Stimulated activated CD8-positive, alpha-beta memory T cell treated with anti-CD3 and anti-CD28 coated beads, Interleukin-15, amount 100 ng/mL, for 4 hours (primary cell): ENCODE measurements around the gene CNPY1.
"Not testable (repeated sequence)": the region's sequence is repeated elsewhere in the genome, so short reads cannot be mapped to it uniquely, and the experiment has no call there.

Source experiments
- DNase-seq, 2 donors: peaks; one replicate each; pipeline ENCODE4 v3.0.0-alpha.2; 2020; ENCODE audit warnings: low read depth in 2 of 2

CNPY1 gene

DNA sequence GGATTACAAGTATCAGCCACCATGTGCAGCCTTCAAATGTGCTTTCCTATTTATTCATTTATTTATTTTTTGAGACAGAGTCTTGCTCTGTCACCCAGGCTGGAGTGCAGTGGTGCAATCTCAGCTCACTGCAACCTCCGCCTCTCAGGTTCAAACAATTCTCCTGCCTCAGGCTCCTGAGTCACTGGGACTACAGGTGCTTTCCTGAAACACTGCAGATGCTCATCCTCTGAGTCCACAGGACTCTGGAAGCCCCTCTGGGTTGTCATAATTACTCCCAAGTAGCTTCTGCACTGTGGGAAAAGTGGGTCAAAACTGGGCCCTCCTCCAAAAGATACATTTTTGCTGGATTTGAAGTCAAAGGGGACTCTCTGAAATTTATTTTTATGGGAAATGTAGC is at the start of gene CNPY1:
Gene CNPY1 (minus strand): TSS at position 111 of the 400 bp plus-strand sequence. CDS start 630 bp downstream, outside the sequence.
- not testable (repeated sequence) for DNase-seq

DNA sequence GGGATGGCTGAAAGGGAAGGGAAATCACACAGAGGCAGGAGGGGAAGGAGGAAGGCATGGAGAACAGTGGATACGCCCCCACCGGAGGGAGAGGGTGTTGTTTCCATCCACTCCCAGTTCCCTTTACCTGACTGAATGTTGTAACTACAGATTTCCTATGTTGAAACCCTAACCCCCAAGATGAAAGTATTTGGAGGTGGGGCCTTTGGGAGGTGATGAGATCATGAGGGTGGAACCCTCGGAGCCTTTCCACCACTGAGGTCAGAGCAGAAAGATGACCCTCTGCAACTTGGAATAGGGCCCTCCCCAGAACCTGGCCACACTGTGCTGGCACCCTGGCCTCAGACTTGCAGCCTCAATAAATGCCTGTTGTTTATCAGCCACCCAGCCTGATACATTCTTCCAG is 48.6 kb upstream of the CNPY1 start:
- no peak for DNase-seq

DNA sequence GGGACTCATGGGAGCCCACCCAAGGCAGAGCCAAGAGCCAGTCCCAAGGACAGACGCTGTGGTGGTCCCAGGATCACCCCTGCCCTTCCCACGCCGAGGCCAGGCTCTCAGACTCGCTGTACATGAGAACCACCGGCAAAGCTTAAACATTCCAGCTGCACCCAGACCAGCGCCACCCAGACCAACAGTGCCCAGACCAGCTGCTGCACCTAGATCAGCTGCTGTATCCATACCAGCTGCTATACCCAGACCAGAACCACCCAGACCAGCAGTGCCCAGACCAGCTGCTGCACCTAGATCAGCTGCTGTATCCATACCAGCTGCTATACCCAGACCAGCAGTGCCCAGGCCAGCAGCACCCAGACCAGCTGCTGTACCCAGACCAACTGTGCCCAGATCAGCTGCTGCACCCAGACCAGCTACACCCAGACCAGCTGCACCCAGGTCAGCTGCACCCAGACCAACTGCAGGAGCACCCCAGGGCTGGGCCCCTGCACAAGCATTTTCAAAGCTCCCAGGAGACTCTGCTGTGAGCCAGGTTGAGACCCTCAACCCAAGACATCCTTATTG is 47.9 kb upstream of the CNPY1 start:
- no peak for DNase-seq

DNA sequence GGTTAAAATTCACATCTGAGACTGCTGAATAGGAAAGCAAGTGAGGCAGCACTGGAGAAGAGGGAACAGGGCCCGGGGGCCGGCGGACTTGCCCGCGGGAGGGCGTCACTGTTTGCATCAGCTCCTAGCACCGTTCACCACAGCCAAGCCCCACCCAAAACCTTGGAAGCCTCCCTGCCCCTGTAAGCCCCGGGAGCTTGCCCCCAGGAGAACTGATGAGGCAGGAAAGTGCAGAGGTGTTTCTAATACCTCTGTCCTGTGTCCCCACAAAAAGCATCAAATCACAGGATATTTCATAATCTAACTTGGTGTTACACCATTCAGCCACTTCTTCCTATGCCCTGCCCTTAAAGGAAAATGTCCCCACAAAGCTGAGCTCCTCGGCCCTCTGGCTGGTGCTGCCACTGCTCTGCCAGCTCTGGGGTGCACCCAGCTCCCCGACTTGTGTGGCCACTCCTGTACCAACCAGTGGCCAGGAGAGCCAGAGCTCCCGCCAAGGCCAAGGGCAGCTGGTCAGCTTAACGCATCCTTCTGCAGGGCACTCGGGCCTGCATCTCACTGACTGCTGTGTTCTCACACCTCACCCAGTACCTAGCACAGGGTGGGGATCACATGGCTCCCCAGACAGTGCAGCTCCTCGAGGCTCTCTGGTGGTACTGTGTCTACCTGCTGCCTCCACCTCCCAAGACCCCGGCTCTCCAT is 47.3 kb upstream of the CNPY1 start:
- DNase-seq, result no peak

DNA sequence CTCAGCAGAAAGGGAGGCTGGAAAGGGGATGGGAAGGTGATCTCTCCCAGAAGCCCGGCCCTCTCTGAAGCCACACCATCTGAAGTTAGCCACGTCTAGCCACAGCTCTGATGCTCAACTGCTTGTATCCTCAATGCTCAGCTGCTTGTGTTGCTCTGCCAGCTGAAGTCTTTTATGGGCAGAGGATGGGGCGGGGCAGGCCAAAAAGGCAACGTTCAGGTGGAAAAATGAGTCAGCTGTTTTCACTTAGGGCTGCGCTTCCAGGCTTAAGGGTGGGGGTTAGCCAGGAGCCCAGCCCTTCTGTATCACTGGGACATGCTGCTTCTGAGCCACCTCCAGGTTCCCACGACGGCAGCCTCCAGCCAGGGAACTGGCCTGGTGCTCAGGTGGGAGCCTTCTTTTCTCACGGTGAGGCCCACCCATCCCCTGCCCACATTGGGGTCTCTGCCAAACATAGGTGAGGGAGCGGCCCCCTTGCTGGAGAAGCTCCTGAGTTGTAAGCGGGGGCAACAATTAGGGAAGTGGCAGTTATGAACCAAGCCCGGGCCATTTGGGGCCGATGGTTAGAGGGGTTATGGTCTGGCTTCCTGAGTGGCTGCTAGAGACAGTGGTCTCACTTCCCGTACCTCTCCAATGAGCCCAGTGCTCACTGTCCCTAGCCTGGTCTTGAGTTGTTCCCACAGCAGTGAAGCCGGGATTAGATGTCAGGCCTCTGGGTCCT is 44.9 kb upstream of the CNPY1 start:
- DNase-seq, result no peak

DNA sequence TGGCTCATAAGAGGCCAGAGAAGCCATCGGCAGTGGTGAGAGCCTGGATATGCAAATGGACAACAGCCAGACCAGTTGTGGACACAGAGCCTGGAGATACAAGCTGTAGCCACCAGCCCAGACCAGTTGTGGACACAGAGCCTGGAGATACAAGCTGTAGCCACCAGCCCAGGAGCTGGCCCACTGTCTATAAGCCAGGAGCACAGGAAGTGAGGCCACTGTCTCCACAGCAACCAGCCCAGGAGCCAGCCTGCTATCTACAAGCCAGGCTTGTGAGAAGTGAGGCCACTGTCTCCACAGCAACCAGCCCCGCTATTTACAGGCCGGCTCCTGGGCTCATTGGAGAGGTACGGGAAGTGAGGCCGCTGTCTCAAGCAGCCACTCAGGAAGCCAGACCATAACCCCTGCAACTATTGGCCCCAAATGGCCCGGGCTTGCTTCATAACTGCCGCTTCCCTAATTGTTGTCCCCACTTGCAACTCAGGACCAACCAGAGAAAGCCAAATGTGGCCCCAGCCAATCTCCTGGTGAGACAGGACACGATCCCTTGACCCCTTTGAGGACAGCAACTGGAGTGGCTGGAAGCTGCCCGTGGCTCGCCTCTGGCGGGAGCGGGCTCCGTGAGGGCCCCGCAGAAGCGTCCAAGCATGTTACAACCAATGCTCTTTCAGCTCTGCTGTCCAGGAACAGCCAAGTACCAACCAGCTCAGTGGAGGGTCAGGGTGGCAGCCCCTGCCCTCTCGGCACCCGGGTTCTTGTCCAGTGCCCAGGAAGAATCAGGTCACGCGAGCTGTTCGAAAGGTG is 44.1 kb upstream of the CNPY1 start:
- DNase-seq, result no peak

DNA sequence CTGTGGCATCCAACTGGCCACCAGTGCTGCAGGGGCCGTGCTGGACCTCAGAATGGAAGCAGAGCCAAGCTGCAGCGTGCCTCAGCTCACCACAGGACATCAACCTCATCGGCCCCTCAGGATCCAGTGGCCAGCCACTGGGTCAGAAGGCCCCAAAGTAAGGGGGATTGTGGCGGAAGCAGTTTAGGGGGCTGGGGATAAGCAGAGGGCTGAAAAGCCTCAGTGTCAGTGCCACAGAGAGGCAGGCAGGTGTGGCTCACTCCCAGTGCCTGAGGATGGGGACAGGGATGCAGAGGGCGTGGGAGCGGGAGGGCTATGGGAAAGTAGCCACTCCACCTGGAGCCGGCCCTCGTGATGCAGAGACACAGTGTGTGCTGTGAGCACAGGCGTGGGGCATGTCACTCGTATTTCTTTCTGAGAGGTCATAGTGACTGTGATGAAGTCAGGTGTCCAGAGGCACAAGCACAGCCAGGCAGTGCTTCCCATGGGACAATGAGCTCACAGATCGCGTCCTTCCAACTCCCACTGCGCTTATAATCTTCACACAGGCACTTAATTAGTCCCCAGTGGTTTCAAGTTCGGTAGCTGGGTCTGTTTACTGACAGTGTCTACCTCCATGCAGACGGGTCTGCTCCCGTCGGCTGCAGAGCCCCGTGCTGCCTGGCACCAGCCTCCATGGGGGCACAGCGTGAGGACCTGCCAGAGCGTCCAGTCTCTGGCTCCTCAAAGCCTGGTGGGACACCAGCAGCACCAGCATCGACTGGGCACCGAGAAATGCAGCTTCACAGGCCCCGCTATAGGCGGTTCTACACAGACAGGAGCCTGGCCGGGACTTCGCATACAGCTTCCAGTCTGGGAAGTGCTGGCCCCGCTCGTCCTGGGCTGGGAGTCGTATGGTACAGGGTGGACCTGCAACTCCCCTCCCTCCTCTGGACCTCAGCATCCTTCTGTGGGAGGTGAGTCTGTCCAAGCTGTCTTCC is 42.9 kb upstream of the CNPY1 start:
- no peak for DNase-seq

DNA sequence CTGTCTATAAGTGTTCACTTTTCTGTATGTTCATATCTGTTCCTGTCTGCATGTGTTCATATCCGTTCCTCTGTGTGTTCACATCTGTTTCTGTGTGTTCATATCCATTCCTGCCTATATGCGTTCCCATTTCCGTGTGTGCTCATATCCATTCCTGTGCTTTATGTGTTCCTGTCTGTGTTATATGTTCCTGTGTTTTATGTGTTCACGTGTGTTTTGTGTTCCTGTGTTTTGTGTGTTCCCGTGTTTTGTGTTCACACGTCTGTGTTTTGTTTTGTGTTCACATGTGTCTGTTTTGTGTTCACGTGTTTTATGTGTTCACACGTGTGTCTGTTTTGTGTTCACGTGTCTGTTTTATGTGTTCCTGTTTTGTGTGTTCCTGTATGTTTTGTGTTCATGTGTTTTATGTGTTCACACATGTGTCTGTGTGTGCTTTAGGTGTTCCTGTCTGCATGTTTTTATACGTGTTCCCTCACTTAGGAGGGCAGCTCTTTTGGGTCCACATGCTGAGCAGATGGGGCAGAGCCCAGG is 42.2 kb upstream of the CNPY1 start:
- DNase-seq, result no peak

DNA sequence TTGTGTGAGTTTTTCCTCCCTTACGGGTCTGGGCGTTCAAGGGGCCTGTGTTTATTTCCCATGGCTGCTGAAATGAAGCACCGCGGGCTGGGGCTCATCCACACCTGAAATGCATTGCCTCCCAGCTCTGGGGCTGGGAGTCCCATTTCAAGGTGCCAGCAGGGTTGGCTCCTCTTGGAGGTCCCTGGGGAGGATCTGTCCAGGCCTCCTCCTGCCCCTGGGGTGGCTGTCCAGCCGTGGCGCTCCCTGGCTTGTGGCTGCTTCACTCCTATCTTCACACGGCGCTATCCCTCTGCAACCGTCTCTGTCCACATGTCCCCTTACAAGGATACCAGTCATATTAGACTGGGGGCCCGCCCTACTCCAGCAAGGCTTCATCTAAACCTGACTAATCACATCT is 41.1 kb upstream of the CNPY1 start:
- DNase-seq, result no peak

DNA sequence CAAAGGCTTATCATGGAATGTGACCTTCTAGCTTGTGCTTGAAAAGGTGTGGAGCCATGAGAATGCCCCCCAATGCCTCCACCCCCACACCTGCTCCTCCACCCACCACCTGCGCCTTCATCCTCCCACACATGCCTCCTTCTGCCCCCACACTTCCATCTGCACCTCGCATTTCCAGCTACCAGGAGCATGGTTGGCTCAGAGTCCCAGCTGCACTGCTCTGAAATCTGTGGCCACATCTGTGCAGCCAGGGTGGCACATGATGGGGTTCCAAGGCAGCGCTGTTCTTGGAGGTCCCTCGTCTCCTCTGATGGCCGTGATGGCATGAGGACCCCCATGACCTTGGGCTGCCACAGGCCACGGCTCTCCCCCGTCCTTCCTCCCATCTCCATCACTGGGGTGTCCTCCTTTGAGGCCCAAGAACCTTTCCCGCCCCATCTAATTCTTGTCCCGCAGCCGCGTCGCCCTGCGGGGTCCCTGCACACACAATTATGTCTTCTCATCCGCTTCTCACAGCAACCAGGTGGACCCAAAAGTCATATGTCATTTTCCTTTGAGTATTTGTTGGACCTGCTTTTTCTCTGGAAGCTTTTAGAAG is 40.6 kb upstream of the CNPY1 start:
- no peak for DNase-seq

DNA sequence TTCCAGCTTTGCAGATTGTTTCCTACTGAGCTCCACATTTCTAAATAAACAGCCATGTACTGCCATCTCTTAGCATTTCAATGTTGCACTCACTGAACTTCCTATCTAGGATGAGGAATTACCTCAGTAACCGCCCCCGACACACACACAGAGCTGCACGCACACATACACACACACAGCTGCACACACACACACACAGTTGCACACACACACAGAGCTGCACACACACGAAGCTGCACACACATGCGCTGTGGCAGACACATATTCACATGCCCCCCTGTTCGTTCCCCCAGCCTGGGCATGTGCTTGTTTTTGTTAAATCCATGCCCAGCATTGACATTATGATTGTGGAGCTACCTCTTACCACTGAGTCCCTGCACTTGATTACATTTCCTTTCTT is 39.6 kb upstream of the CNPY1 start:
- DNase-seq, result no peak

DNA sequence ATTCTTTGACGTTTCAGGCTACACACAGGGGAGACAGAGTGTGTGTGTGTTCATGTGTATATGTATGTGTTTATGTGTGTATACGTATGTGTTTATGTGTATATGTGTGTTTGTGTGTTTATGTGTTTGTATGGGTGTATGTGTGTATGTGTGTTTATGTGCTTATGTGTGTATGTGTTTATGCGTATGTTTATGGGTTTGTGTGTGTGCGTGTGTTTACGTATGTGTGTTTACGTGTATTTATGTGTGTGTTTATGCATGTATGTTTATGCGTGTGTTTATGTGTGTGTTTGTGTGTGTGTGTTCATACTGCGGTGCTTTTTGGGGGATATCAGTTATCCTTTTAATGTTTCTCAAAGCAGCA is 39.2 kb upstream of the CNPY1 start:
- no peak for DNase-seq

DNA sequence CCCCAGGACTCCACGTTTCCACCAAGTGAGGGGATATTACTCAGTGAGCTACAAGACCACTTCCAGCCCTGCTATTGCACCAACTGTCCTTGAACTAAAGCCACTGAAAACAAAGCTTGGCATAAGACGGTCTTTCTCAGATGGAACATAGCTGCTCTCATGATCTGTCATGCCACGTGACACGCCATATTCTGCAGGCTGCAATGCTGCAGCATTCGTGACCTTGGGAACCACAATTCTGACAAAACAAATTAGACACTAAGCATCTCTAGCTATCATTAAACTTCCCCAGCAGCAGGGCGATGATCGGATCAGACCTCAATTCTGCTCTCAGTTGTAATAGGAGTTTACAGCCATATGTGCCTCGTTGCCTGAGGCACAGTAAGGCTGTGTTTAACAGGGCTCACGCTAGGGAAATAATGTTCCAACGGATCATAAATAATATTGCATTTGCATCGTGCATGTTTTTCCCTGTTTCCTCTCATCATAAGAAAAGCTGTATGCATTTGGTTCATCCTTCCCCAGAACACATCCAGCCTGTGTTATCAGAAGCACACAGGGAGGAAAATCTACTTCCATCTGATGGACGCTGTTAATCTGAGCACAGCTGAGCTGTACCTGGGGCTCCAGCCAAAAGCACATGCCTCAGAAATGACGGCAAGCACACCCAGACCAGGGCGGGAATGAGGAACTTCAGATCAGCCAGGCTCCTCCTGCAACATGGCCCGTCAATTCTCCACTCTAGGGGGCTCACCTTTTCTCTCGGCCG is 38.6 kb upstream of the CNPY1 start:
- no peak for DNase-seq

DNA sequence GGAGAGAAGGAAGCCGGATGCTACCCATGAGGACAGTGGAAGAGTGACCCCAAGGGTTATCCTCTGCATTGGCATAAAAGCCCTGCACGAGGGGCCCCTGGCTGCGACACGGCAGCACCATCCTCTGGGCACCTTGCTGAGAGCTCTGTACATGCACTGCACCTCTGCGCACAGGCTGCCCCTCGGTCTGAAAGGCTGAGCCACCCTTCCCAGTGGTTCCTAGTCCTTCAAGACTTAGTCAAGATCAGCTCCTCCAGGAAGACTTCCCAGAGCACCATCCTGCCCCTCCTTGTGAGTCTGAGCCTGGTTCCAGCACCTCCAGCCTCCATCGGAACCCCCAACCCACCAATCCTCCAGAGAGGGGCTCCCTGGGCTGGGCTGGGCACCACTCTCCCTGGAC is 37.9 kb upstream of the CNPY1 start:
- DNase-seq, result no peak

DNA sequence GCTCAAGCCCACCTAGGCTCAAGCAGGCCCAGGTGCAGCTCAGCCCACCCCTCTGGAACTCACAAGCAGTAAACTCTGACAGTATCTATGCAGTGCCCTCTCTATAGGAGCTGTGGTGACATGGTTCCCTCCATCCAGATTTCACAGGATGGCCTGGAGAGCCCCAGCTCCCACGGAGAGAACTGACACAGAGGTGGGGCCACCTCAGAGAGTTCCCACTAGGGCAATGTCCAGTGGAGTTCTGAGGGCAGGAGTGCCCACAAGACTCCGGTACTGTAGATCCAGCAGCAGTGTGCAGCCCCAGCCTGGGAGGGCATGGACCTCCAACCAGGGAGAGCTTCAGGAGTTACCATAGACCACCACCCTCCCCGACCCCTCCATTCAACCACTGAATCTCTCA is 37.3 kb upstream of the CNPY1 start:
- DNase-seq, result no peak

DNA sequence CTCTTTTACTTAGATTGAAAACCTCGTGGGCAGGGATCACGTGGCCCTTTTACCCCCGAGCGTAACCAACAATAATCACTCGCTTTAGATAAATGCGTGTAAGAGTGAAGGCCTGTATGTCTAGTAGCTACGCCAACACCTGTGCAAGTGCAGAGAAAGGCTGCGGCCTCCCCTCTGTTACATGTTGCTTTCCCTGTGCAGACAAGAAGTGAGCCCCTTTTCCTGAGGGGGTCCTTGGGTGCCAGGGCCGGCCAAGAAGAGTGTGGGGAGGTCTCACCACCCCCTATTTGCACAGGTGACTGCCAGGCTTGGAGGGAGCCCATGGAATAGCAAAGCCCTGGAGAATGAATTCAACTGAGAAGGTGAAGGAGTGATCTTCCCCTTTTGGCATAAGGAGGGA is 35.6 kb upstream of the CNPY1 start:
- no peak for DNase-seq

DNA sequence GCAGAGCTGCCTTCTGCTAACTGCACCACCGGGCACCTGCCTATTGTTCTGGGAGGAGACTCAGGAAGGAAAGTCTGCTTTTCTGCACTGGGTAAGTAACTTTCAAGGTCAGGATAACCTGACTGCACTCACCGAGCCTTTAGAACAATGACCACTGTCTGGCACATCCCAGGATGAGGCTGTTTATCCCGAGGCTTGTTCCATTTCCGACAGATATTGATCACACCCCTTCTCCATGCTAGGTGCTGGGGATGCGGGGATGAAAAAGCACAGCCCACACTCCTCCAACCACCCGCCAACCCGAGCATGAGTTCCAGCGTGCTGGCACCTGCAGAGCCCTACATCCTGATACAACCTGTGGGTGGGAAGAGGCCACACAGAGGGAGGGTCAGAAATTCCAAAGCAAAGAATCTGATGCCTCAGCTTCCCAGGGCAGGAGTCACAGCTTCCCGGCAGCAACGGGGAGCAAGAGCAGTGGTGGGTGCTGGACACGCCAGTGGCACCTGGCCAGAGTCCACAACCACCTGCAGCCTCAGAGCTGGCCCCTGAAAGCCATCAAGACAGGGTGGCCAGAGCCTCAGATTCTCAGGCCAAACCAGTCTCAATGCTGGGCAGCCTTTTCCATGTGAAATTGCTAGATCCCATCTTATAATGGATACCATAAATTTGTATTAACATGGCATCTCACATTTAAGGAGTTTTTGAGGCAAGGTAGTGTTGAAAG is 34.9 kb upstream of the CNPY1 start:
- DNase-seq, result no peak

DNA sequence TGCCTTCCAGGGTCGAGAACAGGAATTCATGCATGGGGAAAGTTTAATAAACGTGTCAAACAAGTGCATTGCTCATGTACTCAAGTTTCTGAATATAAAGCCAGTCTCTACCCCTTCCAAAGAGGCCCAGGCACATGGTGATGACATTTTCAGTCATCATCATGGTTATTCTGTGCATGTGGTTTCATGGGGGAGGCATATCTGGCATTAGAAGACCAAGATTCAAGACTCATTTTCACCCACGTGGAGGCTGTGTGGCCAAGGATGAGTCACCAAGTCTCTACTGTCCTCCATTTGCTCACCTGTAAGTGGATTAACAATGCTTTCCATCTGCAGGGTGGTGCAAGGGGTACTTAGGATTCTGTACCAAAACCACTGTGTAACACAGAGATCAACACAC is 34.0 kb upstream of the CNPY1 start:
- no peak for DNase-seq

DNA sequence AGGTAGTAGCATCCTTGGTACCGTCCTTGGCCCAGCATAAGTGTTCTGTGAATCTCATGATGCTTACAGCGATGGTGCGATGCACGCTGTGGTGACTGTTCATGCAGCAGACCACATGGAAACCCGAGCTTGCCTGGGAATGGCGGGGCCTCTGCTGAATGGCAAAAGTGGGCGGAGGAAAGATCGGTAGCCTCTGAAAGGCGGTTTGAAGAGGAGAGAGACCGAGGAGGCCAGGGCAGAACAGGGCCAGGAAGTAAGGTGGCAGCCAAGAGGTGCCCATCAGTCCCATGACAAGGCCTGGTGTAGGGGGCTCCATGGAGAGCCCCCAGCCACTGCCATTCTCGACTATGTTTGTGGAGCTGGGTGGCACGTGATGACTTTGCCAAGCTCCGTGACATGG is 33.2 kb upstream of the CNPY1 start:
- DNase-seq, result no peak
